ENCODE results near the gene SLC6A7. TPM values are rescaled to one million over a fixed set of nuclear protein-coding genes. Genes with fewer than 3 reads are reported as not detected.

Gene SLC6A7
- total RNA-seq, 1 donor from 2014 or later: not detected

DNA sequence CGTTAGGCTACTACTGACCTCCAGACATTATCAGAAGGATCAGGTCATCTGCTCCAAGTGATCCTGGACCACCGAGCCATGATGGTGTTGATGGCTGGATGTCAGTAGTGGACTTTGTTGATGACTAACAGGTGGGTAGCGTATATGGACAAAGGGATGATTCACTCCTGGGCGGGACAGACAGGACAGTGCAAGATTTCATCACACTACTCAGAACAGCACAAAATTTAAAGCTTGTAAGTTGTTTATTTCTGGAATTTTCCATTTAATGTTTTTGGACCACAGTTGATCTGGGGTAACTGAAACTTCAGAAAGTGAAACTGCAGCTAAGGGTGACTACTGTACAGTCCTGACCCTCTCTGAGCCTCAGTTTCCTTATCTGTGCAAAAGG lies 46.9 kb upstream of the SLC6A7 start:
- TF ChIP-seq, protein P1, sequence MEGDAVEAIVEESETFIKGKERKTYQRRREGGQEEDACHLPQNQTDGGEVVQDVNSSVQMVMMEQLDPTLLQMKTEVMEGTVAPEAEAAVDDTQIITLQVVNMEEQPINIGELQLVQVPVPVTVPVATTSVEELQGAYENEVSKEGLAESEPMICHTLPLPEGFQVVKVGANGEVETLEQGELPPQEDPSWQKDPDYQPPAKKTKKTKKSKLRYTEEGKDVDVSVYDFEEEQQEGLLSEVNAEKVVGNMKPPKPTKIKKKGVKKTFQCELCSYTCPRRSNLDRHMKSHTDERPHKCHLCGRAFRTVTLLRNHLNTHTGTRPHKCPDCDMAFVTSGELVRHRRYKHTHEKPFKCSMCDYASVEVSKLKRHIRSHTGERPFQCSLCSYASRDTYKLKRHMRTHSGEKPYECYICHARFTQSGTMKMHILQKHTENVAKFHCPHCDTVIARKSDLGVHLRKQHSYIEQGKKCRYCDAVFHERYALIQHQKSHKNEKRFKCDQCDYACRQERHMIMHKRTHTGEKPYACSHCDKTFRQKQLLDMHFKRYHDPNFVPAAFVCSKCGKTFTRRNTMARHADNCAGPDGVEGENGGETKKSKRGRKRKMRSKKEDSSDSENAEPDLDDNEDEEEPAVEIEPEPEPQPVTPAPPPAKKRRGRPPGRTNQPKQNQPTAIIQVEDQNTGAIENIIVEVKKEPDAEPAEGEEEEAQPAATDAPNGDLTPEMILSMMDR (IDR thresholded peaks at IDR 0.05; ENCODE audit: unreplicated experiment): no peak
- peaks cover 24% of the 10 kb centered on the region for H3K27me3 Mint-ChIP-seq (ENCODE audit: unreplicated experiment)
- peaks cover 14% of the 10 kb centered on the region for H3K36me3 Mint-ChIP-seq (ENCODE audit: low read depth, unreplicated experiment)
- H3K4me3 Mint-ChIP-seq (ENCODE audit: unreplicated experiment): no peak overlapping the region
- no peak for DNase-seq (ENCODE audit: low spot score)
- H3K9me3 Mint-ChIP-seq (ENCODE audit: unreplicated experiment): no peaks in the 10 kb centered on the region
- H3K4me1 Mint-ChIP-seq (ENCODE audit: unreplicated experiment): peaks cover 52% of the 10 kb centered on the region
- no peak overlapping the region for H3K27ac Mint-ChIP-seq (ENCODE audit: unreplicated experiment)

GRCh38 chr5:150143350-150144245 lies 46.3 kb upstream of the SLC6A7 start:
- Mint-ChIP-seq H3K4me1 (ENCODE audit: unreplicated experiment) (peaks cover 46% of the 10 kb centered on the region), H3K27me3 (ENCODE audit: unreplicated experiment) (peaks cover 25% of the 10 kb centered on the region), H3K4me3 (ENCODE audit: unreplicated experiment) (no peak overlapping the region), H3K36me3 (ENCODE audit: low read depth, unreplicated experiment) (peaks cover 14% of the 10 kb centered on the region), H3K27ac (ENCODE audit: unreplicated experiment) (no peak overlapping the region), H3K9me3 (ENCODE audit: unreplicated experiment) (no peaks in the 10 kb centered on the region)
- TF ChIP-seq, protein P1 (IDR thresholded peaks at IDR 0.05; ENCODE audit: unreplicated experiment): no peak
- no peak for DNase-seq (ENCODE audit: low spot score)

- H3K27ac Mint-ChIP-seq (ENCODE audit: unreplicated experiment): no peak overlapping the region
These were observed 45.5 kb upstream of the SLC6A7 start for GRCh38 chr5:150144246-150144801.

DNA sequence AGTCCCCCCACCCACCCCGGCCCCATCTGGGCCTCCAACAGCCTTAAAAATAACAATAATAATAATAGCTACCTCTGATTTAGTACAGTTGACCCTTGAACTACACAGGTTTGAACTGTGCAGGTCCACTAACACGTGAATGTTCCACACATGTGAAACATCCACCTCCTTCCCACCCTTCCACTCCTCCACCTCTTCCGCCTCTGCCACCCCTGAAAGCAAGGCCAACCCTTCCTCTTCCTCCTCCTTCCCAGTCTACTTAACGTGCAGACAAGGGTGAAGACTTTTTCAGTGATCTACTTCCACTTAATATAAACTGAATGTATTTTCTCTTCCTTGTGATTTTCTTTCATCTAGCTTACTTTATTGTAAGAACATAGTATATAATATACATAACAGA lies 45.0 kb upstream of the SLC6A7 start:
- Mint-ChIP-seq H3K4me1 (ENCODE audit: unreplicated experiment) (peaks cover 36% of the 10 kb centered on the region), H3K27me3 (ENCODE audit: unreplicated experiment) (peaks cover 18% of the 10 kb centered on the region), H3K4me3 (ENCODE audit: unreplicated experiment) (peak overlapping the region; percentile 32), H3K27ac (ENCODE audit: unreplicated experiment) (no peak overlapping the region), H3K9me3 (ENCODE audit: unreplicated experiment) (no peaks in the 10 kb centered on the region), H3K36me3 (ENCODE audit: low read depth, unreplicated experiment) (peaks cover 14% of the 10 kb centered on the region)
- TF ChIP-seq, protein P1 (IDR thresholded peaks at IDR 0.05; ENCODE audit: unreplicated experiment): no peak
- DNase-seq (ENCODE audit: low spot score): no peak

More at GRCh38 chr5:150144246-150144801, 45.5 kb upstream of the SLC6A7 start:
- Mint-ChIP-seq H3K9me3 (ENCODE audit: unreplicated experiment) (no peaks in the 10 kb centered on the region), H3K27me3 (ENCODE audit: unreplicated experiment) (peaks cover 22% of the 10 kb centered on the region), H3K36me3 (ENCODE audit: low read depth, unreplicated experiment) (peaks cover 14% of the 10 kb centered on the region), H3K4me1 (ENCODE audit: unreplicated experiment) (peaks cover 40% of the 10 kb centered on the region), H3K4me3 (ENCODE audit: unreplicated experiment) (no peak overlapping the region)
- no peak for DNase-seq (ENCODE audit: low spot score)
- TF ChIP-seq, protein P1 (IDR thresholded peaks at IDR 0.05; ENCODE audit: unreplicated experiment): no peak

DNA sequence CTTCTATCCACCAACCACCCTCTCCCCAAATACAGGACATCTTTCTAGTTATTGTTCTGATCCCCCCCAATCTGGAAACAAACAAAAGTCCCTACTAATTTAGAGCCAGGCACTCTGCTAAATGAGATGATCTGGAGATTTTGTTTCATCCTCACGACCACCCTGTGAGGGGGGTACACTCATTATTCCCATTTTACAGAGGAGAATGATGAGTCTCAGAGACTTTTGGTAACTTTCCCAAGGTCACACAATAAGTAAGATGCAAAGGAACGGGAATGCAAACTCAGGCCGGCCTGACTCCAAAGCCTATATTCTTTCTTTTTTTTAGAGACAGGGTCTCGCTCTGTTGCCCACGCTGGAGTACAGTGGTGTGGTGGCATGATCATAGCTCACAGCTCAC lies 43.6 kb upstream of the SLC6A7 start:
- peaks cover 17% of the 10 kb centered on the region for H3K27me3 Mint-ChIP-seq (ENCODE audit: unreplicated experiment)
- peaks cover 26% of the 10 kb centered on the region for H3K4me1 Mint-ChIP-seq (ENCODE audit: unreplicated experiment)
- TF ChIP-seq, protein P1 (IDR thresholded peaks at IDR 0.05; ENCODE audit: unreplicated experiment): no peak
- DNase-seq (ENCODE audit: low spot score): no peak
- H3K36me3 Mint-ChIP-seq (ENCODE audit: low read depth, unreplicated experiment): peaks cover 11% of the 10 kb centered on the region
- H3K9me3 Mint-ChIP-seq (ENCODE audit: unreplicated experiment): no peaks in the 10 kb centered on the region
- H3K4me3 Mint-ChIP-seq (ENCODE audit: unreplicated experiment): no peak overlapping the region
- H3K27ac Mint-ChIP-seq (ENCODE audit: unreplicated experiment): no peak overlapping the region

Measured in endothelial cell (in vitro differentiated cells).